HEK293T (cell line): Measurements from ENCODE around the gene SKIL.

Experiments used
- CTCF ChIA-PET: fragments of 350-600 bp; formaldehyde crosslinking; extraction: SDS; loops from one replicate; lab custom pipeline; 2021; ENCODE audit warnings: antibody characterized with exemption, inconsistent platforms; lab: Yijun Ruan, JAX
- POLR2A ChIA-PET: fragments of 350-600 bp; formaldehyde crosslinking; extraction: SDS; loops from one replicate; lab custom pipeline; 2020; ENCODE audit warnings: antibody characterized with exemption, inconsistent platforms; lab: Yijun Ruan, JAX
- DNase-seq: peaks from one replicate; pipeline ENCODE4 v3.0.0; 2012; ENCODE audit warnings: mixed read lengths; ENCODE audit errors: extremely low spot score
- ARNT ChIP-seq: fragments of 450-650 bp; IDR thresholded peaks from 2 replicates; pipeline ENCODE4 v1.6.1; 2017; ENCODE audit warnings: mild to moderate bottlenecking
- BHLHE40 ChIP-seq: fragments of 450-650 bp; IDR thresholded peaks from 2 replicates; pipeline ENCODE4 v1.6.1; 2016; ENCODE audit warnings: mild to moderate bottlenecking, moderate library complexity, borderline replicate concordance
- CTBP1 ChIP-seq: fragments of 450-650 bp; IDR thresholded peaks from 2 replicates; pipeline ENCODE4 v1.6.1; 2016; ENCODE audit warnings: borderline replicate concordance
- ELF4 ChIP-seq: fragments of 450-650 bp; IDR thresholded peaks from 2 replicates; pipeline ENCODE4 v1.6.1; 2017; ENCODE audit warnings: antibody characterized with exemption
- FOXA1 ChIP-seq: fragments of 450-650 bp; IDR thresholded peaks from 2 replicates; pipeline ENCODE4 v1.6.1; 2016; ENCODE audit warnings: mild to moderate bottlenecking
- FOXK2 ChIP-seq: fragments of 450-650 bp; IDR thresholded peaks from 2 replicates; pipeline ENCODE4 v1.6.1; 2016; ENCODE audit warnings: mild to moderate bottlenecking
- FOXM1 ChIP-seq: fragments of 450-650 bp; IDR thresholded peaks from 2 replicates; pipeline ENCODE4 v1.6.1; 2017; ENCODE audit warnings: mild to moderate bottlenecking, borderline replicate concordance
- L3MBTL2 ChIP-seq: fragments of 450-650 bp; conservative IDR thresholded peaks from 2 replicates; pipeline ENCODE4 v1.6.1; 2016; ENCODE audit warnings: mild to moderate bottlenecking
- LEF1 ChIP-seq: fragments of 450-650 bp; IDR thresholded peaks from 2 replicates; pipeline ENCODE4 v1.6.1; 2017; ENCODE audit warnings: mild to moderate bottlenecking, borderline replicate concordance
- NFRKB ChIP-seq: fragments of 450-650 bp; IDR thresholded peaks from 2 replicates; pipeline ENCODE4 v1.6.1; 2016; ENCODE audit warnings: mild to moderate bottlenecking, moderate library complexity
- PKNOX1 ChIP-seq: fragments of 450-650 bp; IDR thresholded peaks from 2 replicates; pipeline ENCODE4 v1.6.1; 2016
- SP1 ChIP-seq: fragments of 450-650 bp; IDR thresholded peaks from 2 replicates; pipeline ENCODE4 v1.6.1; 2017
- SUZ12 ChIP-seq: fragments of 450-650 bp; IDR thresholded peaks from 2 replicates; pipeline ENCODE4 v1.6.1; 2016; ENCODE audit warnings: mild to moderate bottlenecking
- TARDBP ChIP-seq: fragments of 450-650 bp; IDR thresholded peaks from 2 replicates; pipeline ENCODE4 v1.6.1; 2016
- ZNF384 ChIP-seq: fragments of 450-650 bp; IDR thresholded peaks from 2 replicates; pipeline ENCODE4 v1.6.1; 2016

Gene SKIL

GRCh38 chr3:170350515-170351413 is 6.8 kb upstream of the SKIL start:
- ChIA-PET CTCF (no interaction called here), POLR2A (no interaction called here)
- DNase-seq, result no peak
- TF ChIP-seq SUZ12 (no peak), ELF4 (no peak), FOXA1 (no peak), ZNF384 (no peak), SP1 (no peak), BHLHE40 (no peak), LEF1 (no peak), PKNOX1 (no peak)

GRCh38 chr3:170352936-170353335 is 4.6 kb upstream of the SKIL start:
- ChIA-PET POLR2A (no interaction called here), CTCF (no interaction called here)
- TF ChIP-seq FOXM1 (no peak), NFRKB (no peak), FOXK2 (no peak), ZNF384 (no peak), ARNT (no peak), ELF4 (no peak), SP1 (no peak), PKNOX1 (no peak), L3MBTL2 (no peak), LEF1 (no peak)
- no peak for DNase-seq

GRCh38 chr3:170353485-170353884 is 4.0 kb upstream of the SKIL start:
- DNase-seq, result no peak
- CTCF ChIA-PET, result no interaction called here
- TF ChIP-seq ARNT, result no peak
- no peak for TF ChIP-seq ELF4
- TF ChIP-seq LEF1, result no peak
- TF ChIP-seq FOXK2, result no peak
- no peak for TF ChIP-seq PKNOX1
- TF ChIP-seq NFRKB, result no peak
- no peak for TF ChIP-seq L3MBTL2
- TF ChIP-seq ZNF384, result no peak
- no peak for TF ChIP-seq CTBP1
- no peak for TF ChIP-seq SP1
- no peak for TF ChIP-seq FOXA1
- POLR2A ChIA-PET, result no interaction called here

- ChIA-PET POLR2A (no interaction called here), CTCF (no interaction called here)
- TF ChIP-seq FOXA1 (no peak), FOXM1 (no peak), FOXK2 (no peak)
- no peak for DNase-seq
These were observed 2.8 kb upstream of the SKIL start for GRCh38 chr3:170354760-170355159.

GRCh38 chr3:170355738-170356595 is 1.5 kb upstream of the SKIL start:
- no peak for DNase-seq
- TF ChIP-seq ZNF384 (no peak), SP1 (no peak), ELF4 (0 out of 2 replicates have a peak, but pooled peaks have one; percentile 27), L3MBTL2 (no peak)
- ChIA-PET CTCF (no interaction called here), POLR2A (interaction anchor here (1.2 to 1.4 kb wide), 4 partner anchors 10 to 48 kb away, joined by 3 to 5 read pairs (median 4); no protein-coding TSS in a partner anchor)

- ChIA-PET POLR2A (interaction anchor here (0.7 to 1.4 kb wide), 6 partner anchors 11 to 455 kb away, joined by 3 to 5 read pairs (median 3); partner anchors contain the start of gene PHC3), CTCF (interaction anchor here (0.6 kb wide), 1 partner anchor 1490 kb away, joined by 3 read pairs; no protein-coding TSS in a partner anchor)
- TF ChIP-seq ARNT (peak; percentile 39; the same call in 1 of the 2 replicates), LEF1 (no peak), FOXK2 (no peak), TARDBP (no peak), ELF4 (no peak), FOXM1 (peak; percentile 71), SP1 (no peak)
- peak; percentile 81 for DNase-seq
These were observed 829 bp upstream of the SKIL start for GRCh38 chr3:170356596-170357175.
